ENCODE measurements around the gene RAD21L1. TPM values are rescaled to one million over a fixed set of nuclear protein-coding genes. Genes with fewer than 3 reads are reported as not detected.

Gene RAD21L1
- total RNA-seq, 1 donor from 2014 or later, result not detected

- Mint-ChIP-seq H3K4me1 (ENCODE audit: low read depth) (peaks cover 8% of the 10 kb centered on the region), H3K36me3 (ENCODE audit: insufficient read depth) (no peaks in the 10 kb centered on the region), H3K4me3 (ENCODE audit: low read depth) (no peak overlapping the region), H3K9me3 (ENCODE audit: low read depth) (no peaks in the 10 kb centered on the region), H3K27me3 (peaks cover 7% of the 10 kb centered on the region), H3K27ac (no peak overlapping the region)
- TF ChIP-seq, protein P1, sequence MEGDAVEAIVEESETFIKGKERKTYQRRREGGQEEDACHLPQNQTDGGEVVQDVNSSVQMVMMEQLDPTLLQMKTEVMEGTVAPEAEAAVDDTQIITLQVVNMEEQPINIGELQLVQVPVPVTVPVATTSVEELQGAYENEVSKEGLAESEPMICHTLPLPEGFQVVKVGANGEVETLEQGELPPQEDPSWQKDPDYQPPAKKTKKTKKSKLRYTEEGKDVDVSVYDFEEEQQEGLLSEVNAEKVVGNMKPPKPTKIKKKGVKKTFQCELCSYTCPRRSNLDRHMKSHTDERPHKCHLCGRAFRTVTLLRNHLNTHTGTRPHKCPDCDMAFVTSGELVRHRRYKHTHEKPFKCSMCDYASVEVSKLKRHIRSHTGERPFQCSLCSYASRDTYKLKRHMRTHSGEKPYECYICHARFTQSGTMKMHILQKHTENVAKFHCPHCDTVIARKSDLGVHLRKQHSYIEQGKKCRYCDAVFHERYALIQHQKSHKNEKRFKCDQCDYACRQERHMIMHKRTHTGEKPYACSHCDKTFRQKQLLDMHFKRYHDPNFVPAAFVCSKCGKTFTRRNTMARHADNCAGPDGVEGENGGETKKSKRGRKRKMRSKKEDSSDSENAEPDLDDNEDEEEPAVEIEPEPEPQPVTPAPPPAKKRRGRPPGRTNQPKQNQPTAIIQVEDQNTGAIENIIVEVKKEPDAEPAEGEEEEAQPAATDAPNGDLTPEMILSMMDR (IDR thresholded peaks at IDR 0.05; ENCODE audit: unreplicated experiment), result no peak
- DNase-seq (ENCODE audit: low spot score, unreplicated experiment), result no peak
Measured at GRCh38 chr20:1263853-1264252, 38.0 kb downstream of the RAD21L1 start.

DNA sequence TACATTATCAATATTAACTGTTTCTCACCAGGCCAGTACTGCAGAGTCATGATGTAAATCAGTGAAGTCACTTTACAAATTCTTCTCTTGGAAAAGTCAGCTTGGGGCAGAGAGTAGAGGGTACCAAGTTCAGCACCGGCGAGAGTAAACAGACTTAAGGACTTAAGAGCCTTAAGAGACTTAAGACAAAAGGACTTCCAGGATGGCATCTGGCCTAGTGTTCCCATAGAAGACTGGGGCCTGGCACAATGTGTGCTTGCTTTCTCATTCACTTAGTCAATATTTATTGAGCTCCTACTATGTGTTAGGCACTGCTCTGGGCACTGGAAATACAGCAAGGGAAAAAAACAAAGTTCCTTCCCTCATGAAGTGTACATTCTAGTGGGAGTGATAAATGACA, 38.9 kb downstream of the RAD21L1 start:
- H3K36me3 Mint-ChIP-seq (ENCODE audit: insufficient read depth), result no peaks in the 10 kb centered on the region
- H3K27ac Mint-ChIP-seq, result no peak overlapping the region
- TF ChIP-seq, protein P1 (IDR thresholded peaks at IDR 0.05; ENCODE audit: unreplicated experiment), result no peak
- H3K4me1 Mint-ChIP-seq (ENCODE audit: low read depth), result peaks cover 8% of the 10 kb centered on the region
- no peak for DNase-seq (ENCODE audit: low spot score, unreplicated experiment)
- peaks cover 10% of the 10 kb centered on the region for H3K27me3 Mint-ChIP-seq
- H3K4me3 Mint-ChIP-seq (ENCODE audit: low read depth), result peak overlapping the region; percentile 76
- no peaks in the 10 kb centered on the region for H3K9me3 Mint-ChIP-seq (ENCODE audit: low read depth)

DNA sequence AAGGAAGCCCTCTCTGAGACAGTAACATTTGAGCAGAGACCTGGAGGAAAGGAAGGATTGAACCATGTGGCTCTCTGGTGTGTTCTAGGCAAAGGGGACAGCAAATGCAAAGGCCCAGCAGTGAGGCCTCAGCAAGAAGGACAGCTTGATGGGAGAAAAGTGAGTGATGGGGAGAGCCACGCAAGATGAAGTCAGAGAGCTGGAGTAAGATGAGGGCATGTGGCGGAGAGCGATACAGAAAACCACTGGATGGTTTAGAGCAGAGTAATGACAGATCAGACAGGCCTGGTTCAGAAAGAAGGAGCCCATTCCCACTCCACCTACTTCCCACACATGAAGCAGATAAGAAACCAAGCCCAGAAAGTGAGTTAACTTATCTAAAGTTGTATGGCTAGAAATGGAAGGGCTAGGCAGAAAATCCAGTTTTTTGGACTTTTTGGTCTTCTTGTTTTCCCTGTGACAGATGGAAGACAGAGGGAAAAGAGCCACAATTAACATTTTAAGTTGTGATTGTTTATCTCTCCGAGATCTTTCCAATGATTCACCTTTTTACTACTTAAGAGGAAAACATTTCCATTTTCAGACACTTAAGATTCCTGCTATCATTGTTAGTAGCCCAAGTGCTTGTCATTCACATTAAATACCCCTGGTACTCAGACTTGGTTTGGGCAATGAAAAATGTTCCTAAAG, 39.5 kb downstream of the RAD21L1 start:
- H3K4me1 Mint-ChIP-seq (ENCODE audit: low read depth), result peaks cover 8% of the 10 kb centered on the region
- H3K27me3 Mint-ChIP-seq, result peaks cover 10% of the 10 kb centered on the region
- no peak for DNase-seq (ENCODE audit: low spot score, unreplicated experiment)
- H3K4me3 Mint-ChIP-seq (ENCODE audit: low read depth), result peak overlapping the region; percentile 76
- TF ChIP-seq, protein P1 (IDR thresholded peaks at IDR 0.05; ENCODE audit: unreplicated experiment), result no peak
- no peak overlapping the region for H3K27ac Mint-ChIP-seq
- H3K9me3 Mint-ChIP-seq (ENCODE audit: low read depth), result no peaks in the 10 kb centered on the region
- no peaks in the 10 kb centered on the region for H3K36me3 Mint-ChIP-seq (ENCODE audit: insufficient read depth)

DNA sequence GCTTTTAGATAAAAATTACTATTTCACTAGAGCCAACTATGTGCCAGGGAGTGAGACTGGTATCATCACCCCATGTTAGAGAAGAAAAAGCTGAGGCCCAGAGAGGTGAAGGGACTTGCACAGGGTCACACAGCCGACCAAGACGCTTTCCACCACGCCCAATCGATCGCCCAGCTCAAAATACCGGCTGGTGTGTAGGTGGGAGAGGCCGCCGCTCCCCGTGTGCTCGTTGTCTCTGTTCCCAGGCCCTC, 40.0 kb downstream of the RAD21L1 start:
- Mint-ChIP-seq H3K9me3 (ENCODE audit: low read depth) (no peaks in the 10 kb centered on the region), H3K4me3 (ENCODE audit: low read depth) (peak overlapping the region; percentile 76), H3K4me1 (ENCODE audit: low read depth) (peaks cover 8% of the 10 kb centered on the region), H3K27ac (peak overlapping the region; percentile 71), H3K36me3 (ENCODE audit: insufficient read depth) (no peaks in the 10 kb centered on the region), H3K27me3 (peaks cover 10% of the 10 kb centered on the region)
- no peak for DNase-seq (ENCODE audit: low spot score, unreplicated experiment)
- TF ChIP-seq, protein P1 (IDR thresholded peaks at IDR 0.05; ENCODE audit: unreplicated experiment), result no peak

DNA sequence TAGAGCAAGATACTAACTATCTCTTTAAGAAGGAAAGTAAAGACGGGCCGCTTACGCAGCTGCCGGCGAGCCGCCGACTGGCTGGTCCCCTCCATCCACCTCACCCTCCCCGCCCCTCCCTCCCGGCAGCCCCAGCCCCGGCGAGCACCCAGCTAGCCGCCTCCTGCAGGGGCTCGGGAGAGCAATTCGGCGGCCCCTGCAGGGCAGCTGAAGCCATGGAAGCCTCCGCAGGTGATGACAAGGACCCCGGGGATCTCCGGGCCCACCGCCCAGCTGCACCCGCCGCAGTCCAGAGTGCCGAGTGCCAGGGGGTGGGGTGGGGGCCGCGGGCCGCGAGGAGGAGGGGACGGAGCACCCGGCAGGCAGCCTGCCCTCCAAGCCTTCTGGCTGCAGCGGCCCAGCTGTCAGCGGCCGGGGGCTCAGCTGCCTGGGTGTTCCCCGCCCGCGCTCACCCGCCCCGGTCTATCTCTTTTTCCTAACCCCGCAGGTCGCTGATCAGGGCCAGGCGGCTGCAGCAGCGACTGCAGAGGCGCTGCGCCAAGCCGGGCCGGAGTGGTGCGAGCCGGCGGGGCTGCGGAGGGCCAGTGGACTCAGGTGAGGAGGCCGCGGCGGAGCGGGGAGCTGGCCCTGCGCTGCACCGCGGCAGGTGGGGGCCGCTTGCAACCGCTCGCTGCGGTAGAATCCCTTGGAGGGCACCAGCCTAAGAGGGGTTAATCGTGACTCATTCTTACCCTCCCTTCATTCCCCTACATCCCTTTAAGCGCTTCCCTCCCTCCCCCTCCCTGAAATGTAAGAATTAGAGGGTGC, 40.5 kb downstream of the RAD21L1 start, which contains the start of gene SNPH:
SNPH (plus strand) TSS at position 128 of the 807 bp plus-strand sequence. CDS start 29,946 bp downstream, outside the sequence.
- Mint-ChIP-seq H3K4me1 (ENCODE audit: low read depth) (peaks cover 8% of the 10 kb centered on the region), H3K9me3 (ENCODE audit: low read depth) (no peaks in the 10 kb centered on the region), H3K36me3 (ENCODE audit: insufficient read depth) (no peaks in the 10 kb centered on the region), H3K4me3 (ENCODE audit: low read depth) (peak within 1 kb of the TSS; percentile 76), H3K27me3 (peaks cover 10% of the 10 kb centered on the region), H3K27ac (peak within 1 kb of the TSS; percentile 71)
- peak; percentile 34 for DNase-seq (ENCODE audit: low spot score, unreplicated experiment)
- TF ChIP-seq, protein P1 (IDR thresholded peaks at IDR 0.05; ENCODE audit: unreplicated experiment), result peak; percentile 26
